Stimulated activated CD4-positive, alpha-beta T cell treated with anti-CD3 and anti-CD28 coated beads, Interleukin-1b, Interleukin-23, amount 100 ng/mL, for 48 hours (primary cell): Measurements from ENCODE around the gene BHLHE41.

Experiments
- DNase-seq: peaks from one replicate; pipeline ENCODE4 v3.0.0-alpha.2; 2020

BHLHE41 gene

DNA sequence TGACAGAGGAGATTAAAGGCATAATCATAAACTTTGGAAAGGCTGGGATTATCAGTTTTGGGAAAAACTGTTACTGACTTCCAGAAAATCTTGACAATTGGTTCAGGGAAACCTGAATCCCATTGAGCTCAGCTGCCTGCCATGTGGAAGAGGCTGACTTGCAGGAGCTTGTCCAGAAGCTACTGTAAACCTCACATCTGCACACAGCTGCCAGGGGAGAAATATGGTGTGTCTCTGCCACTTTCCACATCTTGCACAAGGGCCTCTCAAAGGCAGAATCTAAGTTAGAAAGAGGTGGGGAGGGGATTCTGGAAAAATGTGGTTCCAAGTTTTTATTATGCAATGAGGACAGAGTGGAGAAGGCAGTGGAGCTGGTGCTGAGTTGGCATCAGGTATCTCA lies 8.7 kb upstream of the BHLHE41 start:
- no peak for DNase-seq

DNA sequence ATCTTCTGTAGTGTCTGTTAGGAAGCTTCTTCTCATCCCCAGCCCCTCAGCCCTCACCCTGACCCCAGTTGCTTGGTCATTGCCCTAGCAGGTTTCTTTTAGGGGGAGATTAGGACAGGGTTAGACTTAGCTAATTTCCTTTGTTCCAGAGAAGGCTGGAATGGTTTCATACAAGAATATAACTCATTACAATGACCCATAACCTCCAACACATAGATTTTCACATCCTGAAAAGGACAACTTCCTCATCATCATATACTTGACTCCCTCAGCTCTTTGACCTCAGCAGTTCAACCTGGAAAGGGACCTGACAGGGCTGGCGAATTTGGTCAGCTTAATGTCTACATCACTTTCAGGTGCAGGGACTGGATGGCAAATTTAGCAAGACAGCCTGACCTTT lies 8.0 kb upstream of the BHLHE41 start:
- DNase-seq, result no peak

DNA sequence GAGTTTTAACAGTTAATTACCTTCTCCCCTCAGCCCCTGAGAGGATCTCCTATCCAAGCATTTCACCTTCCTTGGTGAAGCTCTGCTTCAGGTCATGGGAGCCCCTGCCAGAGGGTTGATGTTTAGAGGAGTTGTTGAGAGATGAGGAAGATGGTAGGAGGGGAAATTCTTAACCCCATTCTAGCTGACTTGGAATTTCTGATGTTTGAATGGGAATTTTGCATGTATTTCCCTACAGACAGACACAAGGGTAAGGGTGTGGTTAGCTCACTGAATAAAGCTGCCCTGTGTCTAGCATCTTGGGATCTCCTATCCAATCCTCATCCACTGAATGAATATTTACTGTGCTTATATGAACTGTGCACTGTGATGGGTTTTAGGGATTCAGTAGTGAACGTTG lies 7.1 kb upstream of the BHLHE41 start:
- no peak for DNase-seq

DNA sequence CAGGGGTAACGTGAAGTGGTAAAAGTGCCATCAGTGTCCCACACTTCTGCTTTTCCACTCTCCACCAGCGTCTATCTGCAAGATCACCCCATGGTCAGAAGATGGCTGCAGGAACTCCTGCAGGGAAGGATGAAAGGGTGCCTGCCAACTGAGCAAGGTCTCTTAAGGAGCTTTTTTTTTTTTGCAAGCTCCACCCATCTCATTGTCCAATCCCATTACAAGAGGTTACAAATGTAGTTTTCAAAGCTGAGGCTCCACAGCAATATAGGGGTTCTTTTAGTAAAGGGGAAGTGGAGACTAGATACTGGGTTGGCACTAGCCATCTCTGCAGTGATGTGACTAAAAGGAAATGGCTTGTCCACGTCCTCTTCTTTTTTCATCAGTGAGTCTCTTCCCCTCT lies 5.9 kb upstream of the BHLHE41 start:
- no peak for DNase-seq

DNA sequence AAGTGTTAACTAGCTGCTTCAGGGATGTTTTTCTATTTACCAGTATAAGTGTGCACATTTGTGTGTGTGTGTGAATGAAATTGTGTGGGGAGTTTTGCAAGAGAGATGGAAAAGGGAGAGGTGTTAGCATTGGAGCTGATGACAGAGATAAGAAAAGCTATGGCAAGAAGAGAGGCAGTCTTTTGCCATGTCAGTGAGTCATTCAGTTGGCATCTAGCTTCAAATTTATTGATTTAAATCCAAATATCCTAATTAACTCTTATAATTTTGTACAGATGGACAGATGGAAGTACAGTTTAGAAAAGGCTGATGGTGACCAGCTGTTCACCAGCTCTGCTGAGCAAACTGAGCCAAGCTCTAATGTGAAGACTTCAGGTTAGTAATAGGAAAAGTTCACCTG lies 3.3 kb upstream of the BHLHE41 start:
- DNase-seq, result no peak

DNA sequence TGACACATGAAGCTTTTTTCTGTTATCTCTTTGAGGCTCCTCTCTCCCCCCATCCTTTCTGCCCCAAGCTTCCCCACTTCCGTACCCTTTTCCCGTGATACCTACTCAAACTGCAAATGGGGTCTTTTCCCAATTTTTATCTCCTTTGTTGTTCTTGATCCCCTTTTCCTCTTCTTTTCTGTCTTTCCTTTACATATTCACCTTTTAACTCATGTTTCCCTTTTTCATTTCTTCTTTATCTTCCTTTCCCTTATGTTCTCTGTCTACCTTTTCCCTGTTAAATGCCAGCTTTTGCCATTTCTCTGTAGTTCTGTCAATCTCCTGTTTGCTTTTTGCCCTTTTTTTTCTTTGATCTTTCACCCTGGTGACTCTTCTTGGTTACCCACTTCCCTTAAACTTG lies 2.6 kb upstream of the BHLHE41 start:
- no peak for DNase-seq

DNA sequence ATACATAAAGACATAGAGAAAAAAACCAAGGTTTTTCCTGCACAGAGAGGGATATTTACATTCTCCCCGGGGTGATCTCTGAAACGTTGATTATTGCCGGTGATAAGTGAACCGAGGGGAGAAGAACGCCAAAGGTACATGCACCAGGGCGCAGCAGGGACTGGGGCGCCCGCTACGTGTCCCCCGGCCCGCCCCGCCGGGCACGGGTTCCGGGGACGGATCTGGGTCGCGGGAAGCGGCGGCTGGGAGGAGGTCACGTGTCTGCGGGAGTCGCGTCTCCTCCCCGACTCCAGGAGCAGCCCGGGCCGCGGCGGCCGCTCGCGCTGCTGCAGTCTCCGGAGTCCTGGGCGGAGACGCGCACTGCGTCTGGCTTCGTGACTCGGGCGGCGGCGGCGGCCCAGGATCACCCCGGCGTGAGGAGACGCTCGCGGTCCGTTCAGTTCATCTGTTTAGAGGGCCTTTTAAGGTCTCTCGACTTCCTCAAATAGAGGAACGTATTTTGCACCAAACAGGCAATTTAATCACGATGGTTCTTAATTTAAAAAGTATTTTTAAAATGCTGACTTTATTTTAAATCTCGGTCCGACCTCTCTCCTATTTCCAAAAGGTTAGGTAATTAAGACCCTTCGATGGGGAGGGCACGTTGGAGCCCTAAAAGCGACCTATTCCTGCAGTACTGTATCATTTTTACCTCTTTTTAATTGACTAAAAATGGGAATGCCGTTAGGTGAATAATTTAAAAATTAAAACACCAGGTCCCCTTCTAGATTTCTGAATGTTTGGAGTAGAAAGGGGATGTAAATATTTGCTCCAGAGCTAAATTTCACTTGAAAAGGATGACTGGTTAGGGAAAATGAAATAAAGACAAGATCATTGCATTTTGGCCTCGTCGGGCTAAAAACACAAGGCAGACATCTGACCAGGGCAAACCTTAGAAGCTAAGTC lies 1.8 kb upstream of the BHLHE41 start:
- peak; percentile 32 for DNase-seq

DNA sequence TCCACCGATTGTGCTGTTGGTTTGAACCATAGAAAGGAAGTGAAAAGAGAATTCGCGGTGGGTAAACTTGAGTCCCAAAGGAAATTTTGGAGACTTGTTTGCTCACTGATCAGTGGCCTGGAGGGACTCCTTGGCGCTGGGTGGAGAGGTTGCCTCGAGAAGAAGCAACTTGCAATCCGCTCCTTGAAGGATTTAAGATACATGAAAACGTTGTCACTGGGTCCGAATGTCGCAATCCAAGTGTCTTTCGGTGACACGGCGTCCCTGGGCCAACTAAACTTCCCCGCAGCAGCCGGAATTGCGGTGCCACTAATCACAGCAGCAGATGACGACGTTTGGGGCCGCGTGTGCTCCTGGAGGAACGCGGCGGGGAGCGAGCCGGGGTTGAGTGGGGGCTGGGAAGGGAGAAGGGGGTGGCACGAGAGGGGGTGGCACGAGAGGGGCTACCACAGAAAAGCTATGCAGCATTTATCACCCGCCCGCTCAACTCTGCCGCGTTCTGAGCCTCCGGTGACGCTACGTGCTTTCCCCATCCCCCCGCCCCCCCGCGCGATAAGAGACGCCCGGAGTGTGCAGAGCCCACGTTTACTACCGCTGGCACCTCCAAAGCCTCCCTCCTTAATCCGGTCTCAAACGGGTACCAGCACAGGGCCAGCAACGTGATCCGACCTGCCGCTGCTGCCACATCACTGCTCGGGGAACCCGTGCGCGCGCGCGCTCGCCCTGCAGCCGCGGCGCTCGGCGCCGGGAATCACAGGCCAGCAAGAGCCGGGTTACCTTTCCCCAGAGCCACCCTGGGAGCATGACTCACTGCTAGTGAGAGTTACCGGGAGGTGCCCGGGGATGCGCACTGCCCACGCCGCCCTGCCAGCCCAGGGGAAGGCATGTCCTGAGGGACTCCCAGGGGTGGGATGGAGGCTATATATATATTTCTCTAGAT lies 833 bp upstream of the BHLHE41 start:
- DNase-seq, result peak; percentile 34

DNA sequence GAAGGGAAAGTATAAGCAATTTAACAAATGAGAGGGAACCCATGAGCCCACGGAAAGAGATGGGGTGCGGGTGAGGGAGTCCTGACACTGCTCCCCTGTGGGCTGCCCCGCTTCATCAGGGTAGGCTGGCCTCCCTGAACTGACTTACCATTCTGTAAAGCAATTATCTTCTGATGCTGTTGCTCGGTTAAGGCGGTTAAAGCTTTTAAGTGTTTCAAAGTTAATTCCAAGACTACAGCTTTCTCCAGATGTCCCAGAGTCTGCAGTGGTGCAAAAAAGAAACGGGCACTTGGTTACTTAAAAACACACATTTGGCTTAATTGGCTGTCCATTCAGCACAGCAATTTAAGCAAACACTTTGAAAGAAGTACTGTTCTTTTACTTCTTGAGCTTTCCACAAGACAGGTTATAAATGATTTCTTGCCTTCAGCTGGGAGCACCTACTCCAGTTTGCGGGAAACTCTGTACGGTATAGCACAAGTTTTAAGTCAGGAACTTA lies 1.3 kb downstream of the BHLHE41 start:
- no peak for DNase-seq

DNA sequence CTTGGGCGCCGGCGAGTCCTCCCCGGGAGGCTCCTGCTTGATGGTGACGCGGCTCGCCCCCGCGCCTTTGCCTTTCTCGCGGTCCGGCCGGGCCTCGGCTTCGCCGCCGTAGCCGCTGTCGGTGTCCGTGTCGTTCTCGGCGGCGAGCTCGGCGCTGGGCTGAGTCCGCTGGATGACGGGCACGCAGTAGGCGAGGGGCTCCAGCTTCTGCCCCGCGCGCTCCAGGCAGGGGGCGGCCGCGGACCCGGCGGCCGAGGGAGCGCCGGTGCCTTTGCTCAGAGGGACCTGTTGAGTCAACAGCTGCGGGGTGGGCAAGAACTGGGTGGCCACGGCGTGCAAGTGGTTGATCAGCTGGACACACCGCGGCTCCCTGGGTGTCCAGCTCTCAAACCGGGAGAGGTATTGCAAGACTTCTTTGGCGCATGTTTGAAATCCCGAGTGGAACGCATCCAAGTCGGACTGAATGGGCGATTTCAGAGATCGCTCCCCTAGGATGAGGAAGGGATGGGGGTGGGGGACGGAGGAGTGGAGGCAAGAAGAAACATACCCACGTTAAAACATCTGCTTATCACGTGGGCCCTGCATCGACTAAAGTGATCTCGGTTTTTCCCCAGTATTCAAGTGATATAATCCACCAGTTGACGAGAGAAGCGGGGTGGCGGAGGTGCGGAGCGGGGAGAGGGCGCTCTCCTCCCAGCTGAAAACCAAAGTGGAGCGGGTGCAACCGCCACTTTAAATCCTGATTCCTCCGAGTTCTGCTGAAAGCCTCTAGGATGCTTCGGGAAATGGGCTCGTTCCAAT lies 2.0 kb downstream of the BHLHE41 start:
- peak; percentile 21 for DNase-seq

DNA sequence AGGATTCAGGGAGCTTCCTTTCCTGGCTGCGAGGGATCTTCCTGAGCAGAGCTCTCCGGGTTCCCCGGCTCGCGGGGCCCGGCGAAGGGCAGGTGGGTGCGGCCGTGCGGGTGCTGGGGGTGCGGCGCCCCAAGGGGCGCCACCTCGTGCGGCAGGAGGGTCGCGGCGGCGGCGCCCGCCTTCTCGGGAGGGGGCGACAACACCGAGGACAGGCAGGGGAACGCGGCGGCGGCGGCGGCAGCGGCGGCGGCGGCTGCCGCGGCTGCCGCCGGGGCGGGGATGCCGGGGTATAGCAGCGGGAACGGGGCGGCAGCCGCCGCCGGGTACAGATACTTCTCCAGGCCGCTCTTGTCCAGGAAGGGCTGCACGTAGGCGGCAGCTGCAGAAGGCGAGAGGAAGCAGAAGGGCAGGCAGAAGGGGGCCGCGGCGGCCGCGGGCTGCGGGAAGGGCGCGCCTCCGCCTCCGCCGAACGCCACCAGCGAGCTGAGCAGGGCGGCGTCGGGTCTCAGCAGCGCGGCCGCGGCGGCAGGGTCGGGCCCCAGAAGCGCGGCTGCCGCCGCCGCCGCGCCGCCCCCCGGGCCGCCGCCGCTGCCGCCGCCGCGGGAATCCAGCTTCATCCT lies 2.7 kb downstream of the BHLHE41 start:
- no peak for DNase-seq

DNA sequence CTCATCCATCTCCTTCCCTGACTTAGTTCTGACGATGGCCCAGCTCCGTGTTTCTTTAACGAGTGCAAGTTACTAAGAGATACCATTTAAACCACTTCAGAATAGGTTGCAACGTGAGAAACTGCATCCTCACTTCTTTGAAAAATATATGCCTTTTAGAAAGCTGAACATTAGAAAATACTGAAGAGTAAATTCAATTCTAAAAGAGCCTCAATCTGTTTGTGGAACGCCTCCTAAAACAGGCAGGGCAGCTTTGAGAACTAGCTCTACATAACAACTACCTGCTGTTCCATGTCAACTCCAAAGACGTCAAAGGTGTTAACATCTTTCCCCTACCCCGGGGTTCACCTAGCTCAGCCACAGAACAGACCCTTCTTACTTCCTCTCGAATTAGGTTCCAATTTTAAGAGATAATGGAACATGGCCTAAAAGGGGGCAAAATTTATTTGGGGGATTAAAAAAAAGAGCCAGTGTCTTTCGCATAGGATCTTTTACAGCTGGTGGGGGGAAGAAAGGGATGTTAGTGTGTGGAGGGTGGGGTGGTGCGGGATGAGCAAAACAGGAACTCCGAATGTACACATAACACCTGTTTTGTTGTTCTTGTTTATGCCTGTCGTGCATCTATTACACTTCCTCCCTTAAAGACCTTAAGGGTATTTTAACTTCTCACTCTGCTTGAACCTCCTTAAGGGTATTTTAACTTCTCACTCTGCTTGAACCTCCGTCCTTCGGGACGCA lies 3.3 kb downstream of the BHLHE41 start:
- no peak for DNase-seq

DNA sequence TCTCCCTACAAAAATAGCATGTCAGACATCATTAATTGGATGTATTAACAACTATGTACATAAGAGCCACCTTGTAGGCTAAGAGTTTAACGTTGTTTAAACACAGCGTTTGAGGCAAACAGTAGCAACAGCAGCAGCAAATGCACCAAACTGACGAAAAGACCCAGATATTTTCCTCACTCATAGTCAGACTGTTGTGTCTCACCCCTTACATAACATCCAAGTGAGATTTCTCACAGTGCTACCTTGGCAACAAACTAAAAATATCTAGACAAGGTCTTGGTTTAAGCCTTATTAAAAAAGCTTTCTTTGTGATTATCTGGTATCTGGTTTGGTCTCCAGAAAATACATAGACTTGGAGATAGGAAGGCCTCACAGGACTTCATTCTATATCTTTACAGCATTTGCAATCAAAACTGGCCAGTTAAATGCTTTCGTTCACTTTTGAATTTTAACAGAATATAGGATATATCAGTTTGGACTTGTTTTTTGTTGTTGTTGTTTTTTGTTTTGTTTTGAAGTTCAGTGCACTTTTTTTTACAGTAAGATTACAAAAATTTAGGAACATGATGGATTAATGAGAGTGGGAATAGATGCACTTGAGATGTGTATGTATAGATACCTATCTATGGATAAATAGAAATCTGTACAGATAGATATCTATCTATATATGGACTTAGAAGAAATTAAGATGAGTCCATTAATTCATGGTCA lies 4.1 kb downstream of the BHLHE41 start:
- DNase-seq, result no peak

DNA sequence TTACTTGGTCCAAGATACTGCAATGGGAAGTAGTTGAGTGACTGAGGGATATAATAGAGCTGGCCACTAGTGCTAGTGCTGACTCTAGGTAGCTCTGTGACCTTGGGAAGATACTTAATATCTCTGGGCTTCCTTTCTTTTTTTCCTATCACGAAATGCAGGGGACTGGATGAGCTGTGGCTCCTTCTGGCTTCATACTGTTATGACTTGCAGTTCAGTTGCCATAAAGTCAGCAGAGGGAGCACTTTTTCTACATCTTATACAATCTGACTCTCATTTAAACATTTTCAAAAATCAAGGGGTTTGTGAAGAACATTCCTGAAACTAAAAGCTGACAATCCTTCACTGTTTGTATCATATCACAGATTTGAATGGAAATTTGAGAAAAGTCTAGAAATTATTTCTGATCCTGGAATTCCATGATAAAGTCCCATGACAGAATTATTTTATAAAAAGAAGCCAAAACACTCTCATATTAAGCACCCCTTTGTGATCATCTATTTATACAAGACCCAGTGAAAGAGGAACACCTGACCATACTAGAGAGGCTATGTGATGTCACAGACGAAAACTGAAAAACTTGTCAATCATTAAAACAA lies 5.3 kb downstream of the BHLHE41 start:
- DNase-seq, result no peak

DNA sequence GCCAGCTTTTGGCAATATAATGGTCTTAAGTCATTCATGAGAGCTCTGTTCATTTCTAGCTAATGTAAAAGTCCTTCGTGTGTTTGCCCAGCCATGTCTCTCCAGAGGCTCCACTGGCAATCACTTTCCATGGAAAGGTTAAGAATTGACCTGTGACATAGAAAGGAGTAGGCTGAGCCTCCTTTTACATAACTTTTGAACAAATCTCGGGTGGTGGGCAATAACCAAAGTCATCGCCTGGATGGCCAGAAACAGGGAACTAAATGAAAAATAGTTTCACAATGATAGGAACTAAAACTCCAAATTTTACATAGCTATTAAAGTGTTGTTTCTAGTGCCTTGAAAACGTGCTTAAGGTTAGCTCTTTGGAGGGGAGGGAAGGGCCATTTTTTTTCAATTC lies 6.5 kb downstream of the BHLHE41 start:
- DNase-seq, result no peak

DNA sequence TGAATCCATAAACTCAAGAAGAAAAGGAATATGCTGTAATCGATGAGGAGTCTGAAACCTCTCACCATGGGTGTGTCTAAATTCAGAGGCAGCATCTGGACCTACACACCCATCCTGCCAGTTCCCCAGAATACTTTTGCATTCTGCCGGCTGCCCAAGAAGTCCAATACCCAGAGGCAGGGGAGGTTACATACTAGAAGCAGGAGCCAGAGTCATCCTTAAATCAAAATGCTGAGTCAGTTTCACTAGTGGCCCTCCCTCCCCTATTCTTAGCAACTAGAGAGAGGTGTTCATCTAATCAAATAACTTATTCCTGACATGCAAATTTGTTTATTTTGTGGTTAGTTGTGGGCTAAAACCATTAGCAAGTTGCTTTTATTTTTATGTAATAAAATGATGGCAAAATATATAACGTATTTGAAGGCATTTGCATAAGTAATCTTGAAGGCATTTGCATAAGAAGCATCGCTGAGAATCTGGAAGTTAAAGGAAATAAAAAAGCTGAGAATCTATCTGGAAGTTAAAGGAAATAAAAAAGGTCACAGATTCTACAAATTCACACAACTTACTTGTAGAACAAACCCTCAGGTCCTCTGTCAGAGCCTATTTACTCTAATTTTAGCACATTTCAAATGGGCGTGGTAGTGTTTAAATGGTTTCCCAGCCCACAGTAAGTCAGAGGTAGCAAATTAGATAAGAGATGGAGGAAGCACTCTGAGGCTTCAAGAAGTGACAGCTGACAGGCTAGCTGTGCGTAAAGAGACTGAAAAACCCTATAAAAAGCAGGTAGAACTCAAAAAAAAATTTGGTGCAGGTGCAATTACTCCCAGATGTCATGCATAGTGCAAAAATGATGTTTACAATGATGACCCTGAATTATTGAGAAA lies 7.8 kb downstream of the BHLHE41 start:
- no peak for DNase-seq

DNA sequence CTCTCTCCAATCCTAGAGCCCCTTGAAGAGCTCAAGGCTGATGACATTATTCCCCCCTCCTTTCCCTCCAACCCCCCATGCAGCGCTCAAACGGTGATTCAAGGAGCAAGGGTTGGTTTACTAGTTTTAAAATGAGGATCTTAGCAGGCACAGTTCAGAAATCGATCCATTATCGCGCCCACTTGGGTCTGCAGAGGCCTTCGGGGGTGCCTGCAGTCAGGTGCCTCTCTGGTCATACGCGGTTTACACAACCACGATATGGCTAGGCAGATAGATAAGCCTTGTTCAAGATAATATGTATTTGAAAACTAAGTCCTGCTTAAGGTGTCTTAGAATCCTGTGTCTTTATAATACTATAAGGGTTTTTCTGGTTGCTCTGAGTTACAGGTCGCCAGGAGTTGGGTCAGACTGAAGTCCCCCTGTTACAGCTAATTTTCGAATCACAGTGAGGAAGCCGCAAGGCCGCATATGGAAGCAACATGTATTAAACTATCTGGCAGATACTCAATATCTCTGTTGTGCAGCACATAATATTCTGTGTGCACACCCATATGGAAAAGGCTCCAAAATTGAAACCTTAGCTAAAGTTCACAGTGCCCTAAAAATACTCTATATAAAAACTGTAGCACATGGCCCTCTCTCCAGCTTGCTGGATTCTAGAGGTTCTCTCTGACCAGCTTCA lies 10.0 kb downstream of the BHLHE41 start:
- DNase-seq, result no peak

DNA sequence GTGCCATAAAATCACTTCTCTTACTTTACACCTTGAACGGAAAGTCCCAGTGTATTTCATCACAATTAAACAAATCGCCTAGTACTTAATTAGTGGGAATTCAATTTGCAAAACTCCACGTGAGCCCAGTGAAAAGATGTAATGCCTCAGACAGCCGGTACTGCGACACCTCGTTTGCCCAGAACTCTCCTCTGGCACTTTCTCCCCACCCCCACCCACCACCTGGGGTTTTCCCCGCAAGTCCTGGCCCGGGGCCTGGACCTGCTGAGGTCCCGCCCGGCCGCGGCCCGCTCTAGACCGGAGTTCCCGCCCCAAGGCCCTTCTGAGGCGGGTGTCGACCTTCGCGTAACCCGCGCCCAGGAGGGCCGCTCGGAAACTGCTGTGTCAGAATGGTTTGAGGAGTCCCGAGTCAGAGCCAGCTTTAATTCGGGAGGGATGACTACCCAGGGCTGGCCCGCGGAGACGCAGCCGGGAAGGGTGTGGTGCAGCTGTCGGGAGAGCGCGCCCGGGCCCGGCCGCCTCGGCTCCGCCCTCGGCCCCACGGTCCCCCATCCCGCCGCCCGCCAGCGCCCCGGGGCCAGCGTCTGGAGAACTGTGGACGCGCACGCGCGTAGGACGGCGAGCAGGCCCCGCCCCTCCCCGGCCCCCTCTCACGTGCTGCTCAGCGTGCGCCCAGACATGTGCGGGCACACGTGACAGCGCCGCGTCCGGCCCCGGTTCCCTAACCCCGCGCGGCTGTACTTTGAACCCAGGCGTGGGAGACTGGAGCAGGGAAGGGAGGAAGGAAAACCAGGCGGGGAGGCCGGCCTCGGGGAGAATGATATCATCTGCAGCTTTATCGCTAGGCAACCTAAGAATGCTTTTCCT lies 10.8 kb downstream of the BHLHE41 start:
- peak; percentile 77 for DNase-seq
